GM19397 (cell line): ENCODE data around the gene PRMT5.

ENCODE experiments used
- ATAC-seq: cut with Tn5 transposase; IDR thresholded peaks from one replicate; pipeline ENCODE4 v1.9.1; 2021; ENCODE audit warnings: mild to moderate bottlenecking, moderate library complexity; ENCODE audit not compliant: unreplicated experiment

The PRMT5 gene

GRCh38 chr14:22898302-22899090 is 30.7 kb downstream of the PRMT5 start:
- no peak for ATAC-seq

GRCh38 chr14:22897357-22897756 is 31.8 kb downstream of the PRMT5 start:
- ATAC-seq, result no peak

DNA sequence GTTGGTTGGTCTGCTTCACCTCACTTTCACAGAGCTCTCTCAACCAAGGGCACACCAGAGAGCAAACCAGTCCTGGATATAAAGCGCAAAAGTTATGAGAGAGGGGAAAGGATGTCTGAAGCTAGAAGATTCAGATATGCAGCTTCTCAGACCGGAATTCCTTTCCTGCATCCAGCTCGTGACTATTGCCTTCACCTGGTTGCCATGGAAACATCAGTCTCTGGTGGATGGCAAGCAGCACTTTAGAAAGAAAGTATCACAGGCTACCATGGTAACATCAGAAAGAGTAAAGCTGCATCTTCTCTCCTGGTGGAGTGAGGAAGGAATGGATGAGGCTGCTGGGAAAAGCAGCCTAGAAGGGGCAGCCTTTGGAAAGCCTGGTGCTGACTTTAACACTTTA is 32.4 kb downstream of the PRMT5 start:
- ATAC-seq, result no peak

DNA sequence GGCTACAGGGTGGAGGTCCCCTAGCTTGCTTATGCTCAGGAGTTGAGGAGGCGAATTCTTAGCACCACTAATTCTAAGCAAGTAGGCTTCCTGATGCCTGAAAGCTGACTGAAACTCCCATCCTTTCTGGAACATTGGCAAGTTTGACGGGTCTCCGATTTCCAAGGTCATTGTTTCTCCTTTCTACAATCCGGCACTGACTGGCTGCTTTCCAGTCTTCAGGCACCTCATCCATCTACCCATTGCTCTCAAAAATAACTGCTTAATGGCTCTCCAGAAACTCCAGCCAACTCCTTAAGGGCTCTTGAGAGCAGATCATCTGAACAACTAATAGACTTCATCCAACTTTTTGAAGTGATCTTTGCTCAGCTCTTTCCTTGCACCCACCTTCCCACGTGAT is 32.8 kb downstream of the PRMT5 start:
- no peak for ATAC-seq

DNA sequence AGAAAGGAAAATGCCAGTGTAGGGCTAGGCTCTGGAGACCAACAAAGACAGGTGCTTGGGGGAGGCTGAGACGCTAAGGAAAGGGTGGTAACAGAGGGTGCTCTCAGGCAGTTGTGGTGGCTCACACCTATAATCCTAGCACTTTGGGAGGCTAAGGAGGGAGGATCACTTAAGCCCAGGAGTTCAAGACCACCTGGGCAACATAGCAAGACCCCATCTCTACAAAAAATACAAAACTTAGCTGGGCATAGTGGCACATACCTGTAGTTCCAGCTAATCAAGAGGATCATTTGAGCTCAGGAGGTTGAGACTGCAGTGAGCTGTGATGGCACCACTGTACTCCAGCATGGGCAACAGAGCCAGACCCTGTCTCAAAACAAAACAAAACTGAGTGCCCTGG is 33.8 kb downstream of the PRMT5 start:
- no peak for ATAC-seq

DNA sequence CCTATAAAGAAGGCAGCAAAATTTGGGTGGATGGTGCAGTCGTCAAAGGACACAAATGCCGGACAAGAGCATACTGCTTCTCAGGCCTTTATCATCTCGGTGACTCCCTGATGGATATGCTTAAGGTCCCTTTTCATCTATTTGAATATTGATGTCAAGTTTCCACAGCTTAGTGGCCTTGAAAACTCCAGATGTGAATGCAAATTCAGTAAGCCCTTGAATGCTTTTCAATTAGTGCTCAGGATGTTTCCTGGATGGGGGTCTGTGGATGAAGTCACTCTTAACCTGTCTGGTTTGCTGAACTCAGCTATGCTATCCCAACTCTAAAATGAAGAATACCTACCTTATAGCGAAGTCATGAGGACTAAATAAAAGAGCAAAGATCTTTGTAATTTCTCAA is 35.5 kb downstream of the PRMT5 start:
- no peak for ATAC-seq

GRCh38 chr14:22892488-22892887 is 36.7 kb downstream of the PRMT5 start:
- no peak for ATAC-seq

GRCh38 chr14:22890416-22890815 is 38.8 kb downstream of the PRMT5 start:
- ATAC-seq, result no peak

DNA sequence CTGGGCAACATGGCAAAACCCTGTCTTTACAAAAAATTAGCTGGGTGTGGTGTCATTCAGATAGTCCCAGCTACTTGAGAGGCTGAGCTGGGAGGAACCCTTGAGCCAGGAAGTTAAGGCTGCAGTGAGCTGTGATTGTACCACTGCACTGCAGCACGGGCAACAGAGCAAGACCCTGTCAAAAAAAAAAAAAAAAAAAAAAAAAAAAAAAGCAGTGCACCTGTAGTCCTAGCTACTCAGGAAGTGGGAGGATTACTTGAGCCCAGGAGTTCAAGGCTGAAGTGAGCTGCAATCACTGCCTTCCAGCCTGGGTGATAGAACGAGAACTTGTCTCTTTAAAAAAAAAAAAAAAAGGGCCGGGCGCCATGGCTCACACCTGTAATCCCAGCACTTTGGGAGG is 40.5 kb downstream of the PRMT5 start:
- ATAC-seq, result no peak

GRCh38 chr14:22887990-22888378 is 41.2 kb downstream of the PRMT5 start:
- peak; percentile 37 for ATAC-seq

DNA sequence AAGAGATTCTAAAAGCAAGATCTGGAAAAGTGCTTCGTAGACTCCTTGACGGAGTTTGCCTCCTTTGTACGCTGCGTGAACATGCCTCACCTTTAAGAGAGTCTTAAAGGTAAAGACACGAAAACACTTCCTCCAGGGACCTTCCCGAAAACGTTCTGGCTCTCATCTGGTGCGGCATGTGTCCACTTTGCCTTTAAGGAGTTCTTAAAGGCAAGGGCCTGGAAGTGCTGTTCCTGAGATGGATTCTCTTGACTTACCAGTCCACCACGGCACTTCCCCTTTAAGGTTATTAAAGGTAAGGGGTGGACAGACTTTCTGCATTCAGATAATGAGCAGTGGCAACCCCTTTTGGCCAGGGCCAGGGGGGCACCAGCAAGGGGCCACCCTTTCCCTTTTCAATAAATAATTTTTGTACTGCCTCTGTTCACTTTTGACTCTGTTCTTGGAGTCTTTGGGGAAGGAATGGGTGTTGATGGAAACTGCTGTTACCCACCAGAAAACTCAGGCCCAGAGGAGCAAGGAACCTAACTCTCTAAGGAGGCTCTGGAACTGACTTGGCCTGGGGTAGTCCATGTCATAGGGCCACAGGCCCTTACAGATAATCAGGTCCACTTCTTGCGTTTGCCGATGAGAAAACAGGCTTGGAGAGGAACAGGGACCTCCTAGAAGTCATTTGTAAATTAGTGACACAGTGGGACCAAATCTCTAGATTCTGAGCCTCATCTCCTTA is 41.8 kb downstream of the PRMT5 start:
- ATAC-seq, result peak; percentile 26

DNA sequence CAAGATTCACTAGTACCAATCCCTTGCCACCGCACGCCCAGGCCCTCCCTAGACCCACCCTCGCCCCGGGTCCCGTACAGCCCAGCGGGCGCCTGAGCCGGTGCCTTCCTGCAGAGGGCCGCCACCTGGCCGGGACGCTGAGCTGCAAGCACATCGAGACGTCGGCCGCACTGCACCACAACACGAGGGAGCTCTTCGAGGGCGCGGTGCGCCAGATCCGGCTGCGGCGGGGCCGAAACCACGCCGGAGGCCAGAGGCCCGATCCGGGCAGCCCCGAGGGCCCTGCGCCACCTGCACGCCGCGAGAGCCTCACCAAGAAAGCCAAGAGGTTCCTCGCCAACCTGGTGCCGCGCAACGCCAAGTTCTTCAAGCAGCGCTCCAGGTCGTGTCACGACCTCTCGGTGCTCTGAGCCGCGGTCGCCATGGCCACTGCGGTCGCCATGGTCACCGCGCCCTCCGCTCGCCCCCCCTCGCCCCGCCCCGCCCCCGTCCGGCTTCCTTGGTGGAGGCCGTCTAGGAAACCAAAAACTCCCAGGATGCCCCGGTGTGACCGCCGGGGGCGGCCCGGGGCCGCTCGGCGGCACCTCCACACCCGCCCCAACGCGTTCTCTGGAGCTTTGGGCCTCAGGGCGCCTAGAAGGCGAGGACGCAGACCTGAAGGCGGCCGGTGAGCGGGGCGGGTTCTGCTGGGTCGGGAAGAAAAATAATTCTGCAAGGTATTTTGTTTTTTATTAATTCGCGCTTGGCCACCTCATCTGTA is 42.5 kb downstream of the PRMT5 start:
- peak; percentile 60 for ATAC-seq

DNA sequence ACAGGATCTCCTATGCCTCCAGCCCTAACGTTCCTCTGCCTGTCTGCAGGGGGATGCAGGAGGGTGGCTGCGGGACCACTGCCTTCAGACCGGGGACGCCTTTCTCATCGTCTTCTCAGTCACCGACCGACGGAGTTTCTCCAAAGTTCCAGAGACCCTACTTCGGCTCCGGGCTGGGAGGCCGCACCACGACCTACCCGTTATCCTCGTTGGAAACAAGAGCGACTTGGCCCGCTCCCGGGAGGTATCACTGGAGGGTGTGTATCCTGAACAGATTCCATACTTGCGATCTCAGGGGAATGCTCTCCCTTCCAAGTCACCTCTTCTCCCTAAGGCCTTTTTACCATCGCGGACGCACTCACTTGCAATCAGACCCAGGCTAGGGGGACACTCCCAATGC is 43.2 kb downstream of the PRMT5 start:
- no peak for ATAC-seq

DNA sequence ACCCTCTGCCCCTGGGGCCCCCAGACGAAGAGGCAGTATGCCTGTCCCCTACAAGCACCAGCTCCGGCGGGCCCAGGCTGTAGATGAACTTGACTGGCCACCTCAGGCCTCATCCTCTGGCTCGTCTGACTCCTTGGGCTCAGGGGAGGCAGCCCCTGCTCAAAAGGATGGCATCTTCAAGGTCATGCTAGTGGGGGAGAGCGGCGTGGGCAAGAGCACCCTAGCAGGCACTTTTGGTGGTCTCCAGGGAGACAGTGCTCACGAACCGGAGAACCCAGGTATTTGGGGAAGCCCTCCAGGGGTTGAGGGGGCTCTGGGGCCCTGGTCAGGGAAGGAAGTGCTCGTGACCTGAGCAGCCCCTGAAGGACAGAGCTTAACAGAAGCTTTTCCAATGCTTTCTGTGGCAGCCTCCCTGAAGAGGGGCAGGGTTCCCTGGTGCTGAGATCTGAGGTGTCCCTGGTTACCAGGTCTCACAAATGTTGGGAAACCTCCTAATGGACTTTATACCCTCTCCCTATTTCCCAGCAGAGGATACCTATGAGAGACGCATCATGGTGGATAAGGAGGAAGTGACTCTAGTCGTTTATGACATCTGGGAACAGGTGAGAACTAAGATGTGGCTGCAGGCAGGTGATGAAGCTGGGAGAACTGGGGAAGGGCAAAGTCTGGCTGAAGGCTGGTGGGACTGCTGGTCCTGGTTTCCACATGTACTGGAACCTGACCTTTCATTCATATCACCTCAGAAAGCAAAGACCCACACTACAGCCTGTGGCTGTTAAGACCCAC is 44.2 kb downstream of the PRMT5 start:
- no peak for ATAC-seq

GRCh38 chr14:22884076-22884737 is 45.0 kb downstream of the PRMT5 start:
- ATAC-seq, result no peak

GRCh38 chr14:22883173-22883976 is 45.8 kb downstream of the PRMT5 start, which contains the start of gene REM2:
Gene REM2 (plus strand): TSS chr14:22883222. CDS start chr14:22883288, 66 bp downstream.
- no peak for ATAC-seq

GRCh38 chr14:22882529-22883172 is 46.5 kb downstream of the PRMT5 start:
- ATAC-seq, result no peak

DNA sequence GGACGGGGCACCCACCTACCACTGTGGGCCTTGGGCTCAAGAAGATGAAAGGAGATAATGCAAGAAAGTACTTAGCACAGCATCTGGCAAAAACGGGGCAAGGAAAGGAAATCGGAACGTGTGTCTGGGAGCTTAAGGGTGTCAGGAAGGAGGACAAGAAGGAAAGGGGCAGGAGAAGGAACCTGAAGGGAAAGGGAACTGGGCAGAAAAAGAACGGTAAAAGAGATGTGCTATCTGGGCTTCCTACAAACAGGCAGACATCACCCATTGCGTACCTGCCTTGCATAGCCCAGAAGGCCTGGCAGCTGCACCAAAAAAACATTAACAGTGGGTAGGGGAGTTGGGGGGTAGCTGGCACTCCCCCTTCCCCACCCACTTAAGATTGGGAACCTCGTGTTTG is 47.1 kb downstream of the PRMT5 start:
- no peak for ATAC-seq
